ENCODE data around the gene LIN7C.

- TF ChIP-seq TAF1 (IDR thresholded peaks at IDR 0.05; ENCODE audit: borderline replicate concordance, insufficient read depth, low read length) (no peak), SIN3A (IDR thresholded peaks at IDR 0.05; ENCODE audit: borderline replicate concordance, insufficient read depth, low read length) (no peak), POLR2AphosphoS5 (IDR thresholded peaks at IDR 0.05; ENCODE audit: low read depth, low read length) (no peak), REST (IDR thresholded peaks at IDR 0.05; ENCODE audit: insufficient read depth in 1 of 2, low read depth in 2 of 2, low read length in 2 of 2) (no peak), FOXP2 (optimal IDR thresholded peaks at IDR 0.05; ENCODE audit: borderline replicate concordance, extremely low read depth, extremely low read length, insufficient read depth) (no peak)
Observed at GRCh38 chr11:27452147-27452546, 54.4 kb downstream of the LIN7C start.

All from PFSK-1 (cell line).